ENCODE measurements around the gene HEPACAM2. TPM values are rescaled to one million over a fixed set of nuclear protein-coding genes. Genes with fewer than 3 reads are reported as not detected.

The HEPACAM2 gene
- not detected in 2 replicates for total RNA-seq (2014; rRNA removed; shearing (Covaris generic))

GRCh38 chr7:93226310-93226709, at the start of gene HEPACAM2:
TSS of gene HEPACAM2 (minus strand) at chr7:93226469.
- 0 out of 2 replicates have a peak, but pooled peaks cover under 1% of the 10 kb centered on the region for H3K4me1 ChIP-seq (replicated peaks)
- no peak within 1 kb of the TSS for H3K27ac ChIP-seq
- H3K27me3 ChIP-seq (replicated peaks) = peaks cover 13% of the 10 kb centered on the region
- no peak for DNase-seq (ENCODE audit: low read depth in 1 of 2, low spot score in 2 of 2)
- H3K9me3 ChIP-seq (replicated peaks) = no peaks in the 10 kb centered on the region
- no peak within 1 kb of the TSS for H3K4me3 ChIP-seq
- H3K36me3 ChIP-seq = no peaks in the 10 kb centered on the region

GRCh38 chr7:93265220-93265619, 39.0 kb upstream of the HEPACAM2 start:
- H3K4me1 ChIP-seq (replicated peaks) = no peaks in the 10 kb centered on the region
- H3K9me3 ChIP-seq (replicated peaks) = no peaks in the 10 kb centered on the region
- no peaks in the 10 kb centered on the region for H3K36me3 ChIP-seq
- DNase-seq (ENCODE audit: low read depth in 1 of 2, low spot score in 2 of 2) = no peak
- no peaks in the 10 kb centered on the region for H3K27me3 ChIP-seq (replicated peaks)
- no peak overlapping the region for H3K4me3 ChIP-seq
- H3K27ac ChIP-seq = no peak overlapping the region

- Histone ChIP-seq H3K4me1 (replicated peaks) (no peaks in the 10 kb centered on the region), H3K9me3 (replicated peaks) (no peaks in the 10 kb centered on the region), H3K27ac (no peak overlapping the region), H3K4me3 (no peak overlapping the region), H3K27me3 (replicated peaks) (no peaks in the 10 kb centered on the region), H3K36me3 (no peaks in the 10 kb centered on the region)
- DNase-seq (ENCODE audit: low read depth in 1 of 2, low spot score in 2 of 2) = no peak
Observed at GRCh38 chr7:93262535-93262934, 36.3 kb upstream of the HEPACAM2 start.

GRCh38 chr7:93258661-93259060, 32.4 kb upstream of the HEPACAM2 start:
- Histone ChIP-seq H3K27ac (no peak overlapping the region), H3K27me3 (replicated peaks) (no peaks in the 10 kb centered on the region), H3K9me3 (replicated peaks) (no peaks in the 10 kb centered on the region), H3K36me3 (no peaks in the 10 kb centered on the region), H3K4me1 (replicated peaks) (no peaks in the 10 kb centered on the region), H3K4me3 (no peak overlapping the region)
- DNase-seq (ENCODE audit: low read depth in 1 of 2, low spot score in 2 of 2) = no peak

GRCh38 chr7:93249491-93250148, 23.4 kb upstream of the HEPACAM2 start:
- no peaks in the 10 kb centered on the region for H3K9me3 ChIP-seq (replicated peaks)
- no peaks in the 10 kb centered on the region for H3K27me3 ChIP-seq (replicated peaks)
- H3K4me1 ChIP-seq (replicated peaks) = no peaks in the 10 kb centered on the region
- DNase-seq (ENCODE audit: low read depth in 1 of 2, low spot score in 2 of 2) = no peak
- no peaks in the 10 kb centered on the region for H3K36me3 ChIP-seq
- H3K27ac ChIP-seq = no peak overlapping the region
- H3K4me3 ChIP-seq = no peak overlapping the region

GRCh38 chr7:93245525-93246432, 19.5 kb upstream of the HEPACAM2 start:
- Histone ChIP-seq H3K4me1 (replicated peaks) (no peaks in the 10 kb centered on the region), H3K27me3 (replicated peaks) (no peaks in the 10 kb centered on the region), H3K4me3 (no peak overlapping the region), H3K27ac (no peak overlapping the region), H3K9me3 (replicated peaks) (no peaks in the 10 kb centered on the region), H3K36me3 (no peaks in the 10 kb centered on the region)
- peak in 1 of 2 experiments; percentile 19 for DNase-seq (ENCODE audit: low read depth in 1 of 2, low spot score in 2 of 2)

GRCh38 chr7:93242106-93242505, 15.8 kb upstream of the HEPACAM2 start:
- Histone ChIP-seq H3K27me3 (replicated peaks) (no peaks in the 10 kb centered on the region), H3K27ac (no peak overlapping the region), H3K36me3 (no peaks in the 10 kb centered on the region), H3K4me3 (no peak overlapping the region), H3K9me3 (replicated peaks) (no peaks in the 10 kb centered on the region), H3K4me1 (replicated peaks) (no peaks in the 10 kb centered on the region)
- DNase-seq (ENCODE audit: low read depth in 1 of 2, low spot score in 2 of 2) = no peak

GRCh38 chr7:93239824-93240223, 13.6 kb upstream of the HEPACAM2 start:
- no peaks in the 10 kb centered on the region for H3K9me3 ChIP-seq (replicated peaks)
- no peaks in the 10 kb centered on the region for H3K4me1 ChIP-seq (replicated peaks)
- H3K27me3 ChIP-seq (replicated peaks) = no peaks in the 10 kb centered on the region
- no peaks in the 10 kb centered on the region for H3K36me3 ChIP-seq
- no peak overlapping the region for H3K27ac ChIP-seq
- no peak overlapping the region for H3K4me3 ChIP-seq
- no peak for DNase-seq (ENCODE audit: low read depth in 1 of 2, low spot score in 2 of 2)

GRCh38 chr7:93238748-93239147, 12.5 kb upstream of the HEPACAM2 start:
- DNase-seq (ENCODE audit: low read depth in 1 of 2, low spot score in 2 of 2) = no peak
- no peaks in the 10 kb centered on the region for H3K4me1 ChIP-seq (replicated peaks)
- no peaks in the 10 kb centered on the region for H3K9me3 ChIP-seq (replicated peaks)
- no peaks in the 10 kb centered on the region for H3K27me3 ChIP-seq (replicated peaks)
- H3K27ac ChIP-seq = no peak overlapping the region
- no peak overlapping the region for H3K4me3 ChIP-seq
- no peaks in the 10 kb centered on the region for H3K36me3 ChIP-seq

GRCh38 chr7:93238131-93238530, 11.9 kb upstream of the HEPACAM2 start:
- Histone ChIP-seq H3K4me3 (no peak overlapping the region), H3K4me1 (replicated peaks) (no peaks in the 10 kb centered on the region), H3K9me3 (replicated peaks) (no peaks in the 10 kb centered on the region), H3K36me3 (no peaks in the 10 kb centered on the region), H3K27me3 (replicated peaks) (no peaks in the 10 kb centered on the region), H3K27ac (no peak overlapping the region)
- no peak for DNase-seq (ENCODE audit: low read depth in 1 of 2, low spot score in 2 of 2)

- Histone ChIP-seq H3K4me3 (no peak overlapping the region), H3K9me3 (replicated peaks) (no peaks in the 10 kb centered on the region)
Observed at GRCh38 chr7:93235541-93235940, 9.3 kb upstream of the HEPACAM2 start.

GRCh38 chr7:93232673-93233018, 6.4 kb upstream of the HEPACAM2 start:
- no peak overlapping the region for H3K27ac ChIP-seq
- H3K27me3 ChIP-seq (replicated peaks) = no peaks in the 10 kb centered on the region
- peak overlapping the region; percentile 57 for H3K4me3 ChIP-seq
- no peaks in the 10 kb centered on the region for H3K9me3 ChIP-seq (replicated peaks)
- no peak for DNase-seq (ENCODE audit: low read depth in 1 of 2, low spot score in 2 of 2)
- 0 out of 2 replicates have a peak, but pooled peaks cover 3% of the 10 kb centered on the region for H3K4me1 ChIP-seq (replicated peaks)
- no peaks in the 10 kb centered on the region for H3K36me3 ChIP-seq

More at GRCh38 chr7:93235541-93235940, 9.3 kb upstream of the HEPACAM2 start:
- Histone ChIP-seq H3K27me3 (replicated peaks) (no peaks in the 10 kb centered on the region), H3K36me3 (no peaks in the 10 kb centered on the region), H3K27ac (no peak overlapping the region), H3K4me1 (replicated peaks) (0 out of 2 replicates have a peak, but pooled peaks cover 3% of the 10 kb centered on the region)
- DNase-seq (ENCODE audit: low read depth in 1 of 2, low spot score in 2 of 2) = no peak

- Histone ChIP-seq H3K27ac (no peak within 1 kb of the TSS), H3K36me3 (no peaks in the 10 kb centered on the region), H3K9me3 (replicated peaks) (no peaks in the 10 kb centered on the region), H3K4me3 (peak within 1 kb of the TSS; percentile 57), H3K27me3 (replicated peaks) (no peaks in the 10 kb centered on the region), H3K4me1 (replicated peaks) (0 out of 2 replicates have a peak, but pooled peaks cover 3% of the 10 kb centered on the region)
- peak; percentile 91 to 94 for DNase-seq (ENCODE audit: low read depth in 1 of 2, low spot score in 2 of 2)
Observed at GRCh38 chr7:93231799-93232672, 5.8 kb upstream of the HEPACAM2 start, which contains the start of gene VPS50. TSS of gene VPS50 (plus strand) at chr7:93232366. CDS start at chr7:93232468, 102 bp downstream.
